ENCODE results near the gene LTBP3.

GRCh38 chr11:65592858-65593517 is 34.8 kb upstream of the LTBP3 start:
- TF ChIP-seq CTCF (IDR thresholded peaks at IDR 0.05) (no peak), POLR2A (IDR thresholded peaks at IDR 0.05) (no peak), POLR2AphosphoS5 (IDR thresholded peaks at IDR 0.05) (no peak)
